ENCODE data around the gene ART4.

DNA sequence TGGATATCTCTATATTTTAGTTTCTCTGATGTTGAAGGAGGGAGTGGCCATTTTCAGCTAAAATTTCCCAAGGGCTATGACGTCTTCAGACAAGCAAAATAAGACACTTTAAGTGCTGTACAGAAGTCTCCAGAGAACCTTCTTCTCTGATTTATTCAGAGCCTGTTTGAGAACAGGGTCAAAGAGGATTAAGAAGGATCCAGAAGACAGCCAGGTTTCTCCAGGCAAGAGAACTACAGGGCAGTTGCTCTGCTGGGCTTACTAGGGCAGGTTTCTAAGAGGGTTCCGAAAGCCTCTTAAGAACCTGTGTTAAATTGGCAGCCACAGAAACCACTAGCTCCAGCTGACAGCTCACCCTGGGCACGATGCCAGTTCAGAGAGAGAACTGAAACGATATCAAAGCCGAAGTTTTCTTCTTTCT is 41.1 kb upstream of the ART4 start:
- no peak for TF ChIP-seq EZH2 (IDR thresholded peaks at IDR 0.05; ENCODE audit: borderline replicate concordance, low read length)
- TF ChIP-seq CTCF (IDR thresholded peaks at IDR 0.05; ENCODE audit: low read length): no peak
